Measurements from ENCODE around the gene OR10C1.
A peak's percentile ranks its signal among the peaks of the same experiment; 100 is the strongest.

GRCh38 chr6:29414588-29414987 is 24.5 kb upstream of the OR10C1 start, which contains the start of gene OR12D1:
- TF ChIP-seq CTCF (IDR thresholded peaks at IDR 0.05 in 2 of 3, conservative IDR thresholded peaks at IDR 0.05 in 1 of 3; ENCODE audit: borderline replicate concordance in 1 of 3, insufficient read depth in 1 of 3, low read depth in 2 of 3, low read length in 2 of 3) (peak; percentile 35 to 55 (median 38); a peak in 3 of 6 replicates), RAD21 (IDR thresholded peaks at IDR 0.05; ENCODE audit: low read depth) (peak; percentile 66), POLR2A (IDR thresholded peaks at IDR 0.05; ENCODE audit: borderline replicate concordance, extremely low read depth, insufficient read depth, insufficient read length) (no peak), POLR2AphosphoS5 (IDR thresholded peaks at IDR 0.05; ENCODE audit: low read depth, low read length) (no peak), EZH2 (IDR thresholded peaks at IDR 0.05) (no peak)
